DOHH2 (cell line): ENCODE results near the gene MUSTN1.

ENCODE experiments used
- H3F3A ChIP-seq: fragments of 200-600 bp; sonication (generic), shearing (Covaris generic); 2 replicates; pipeline ENCODE4 v1.6.0; 2016; ENCODE audit warnings: antibody characterized with exemption, mild to moderate bottlenecking; ENCODE audit not compliant: control insufficient read depth, insufficient read depth
- H3K27ac ChIP-seq: fragments of 200-600 bp; sonication (generic); 2 replicates; pipeline ENCODE4 v1.5.1; 2014; ENCODE audit warnings: low read depth, mild to moderate bottlenecking, low read length, moderate library complexity
- H3K27me3 ChIP-seq: fragments of 200-600 bp; sonication (generic); 2 replicates; pipeline ENCODE4 v1.6.1; 2014; ENCODE audit warnings: mild to moderate bottlenecking, low read length, mixed read lengths; ENCODE audit not compliant: control insufficient read depth
- H3K36me3 ChIP-seq: fragments of 200-600 bp; sonication (generic); 2 replicates; pipeline ENCODE4 v1.6.1; 2014; ENCODE audit warnings: mild to moderate bottlenecking, low read length, moderate library complexity, mixed read lengths; ENCODE audit not compliant: control insufficient read depth
- H3K4me1 ChIP-seq: fragments of 200-600 bp; sonication (generic); 2 replicates; pipeline ENCODE4 v1.6.1; 2014; ENCODE audit warnings: mild to moderate bottlenecking, low read length, mixed read lengths; ENCODE audit not compliant: control insufficient read depth
- H3K4me2 ChIP-seq: fragments of 200-600 bp; sonication (generic); 2 replicates; pipeline ENCODE4 v1.6.0; 2014; ENCODE audit warnings: mild to moderate bottlenecking, low read length, moderate library complexity
- H3K4me3 ChIP-seq: fragments of 200-600 bp; sonication (generic); 2 replicates; pipeline ENCODE4 v1.5.1; 2014; ENCODE audit warnings: mild to moderate bottlenecking, low read length, mixed read lengths
- H3K79me2 ChIP-seq: fragments of 200-600 bp; sonication (generic); 2 replicates; pipeline ENCODE4 v1.6.1; 2014; ENCODE audit warnings: mild to moderate bottlenecking, low read length, mixed read lengths; ENCODE audit not compliant: control insufficient read depth
- H3K9me2 ChIP-seq: fragments of 200-600 bp; sonication (generic); replicated peaks from 2 replicates; pipeline ENCODE4 v1.6.1; 2014; ENCODE audit warnings: mild to moderate bottlenecking, low read length, mixed read lengths; ENCODE audit not compliant: control insufficient read depth
- H3K9me3 ChIP-seq: fragments of 200-600 bp; sonication (generic); 2 replicates; pipeline ENCODE4 v1.6.1; 2014; ENCODE audit warnings: antibody characterized with exemption, low read length, mixed read lengths; ENCODE audit not compliant: control insufficient read depth, insufficient read depth
- H4K20me1 ChIP-seq: fragments of 200-600 bp; sonication (generic); 2 replicates; pipeline ENCODE4 v1.6.0; 2014; ENCODE audit warnings: low read depth, mild to moderate bottlenecking, antibody characterized with exemption, low read length, moderate library complexity; ENCODE audit not compliant: control insufficient read depth, insufficient read depth
- EZH2phosphoT487 ChIP-seq: fragments of 200-600 bp; sonication (generic); IDR thresholded peaks from 2 replicates; pipeline ENCODE4 v1.6.1; 2017; ENCODE audit warnings: borderline replicate concordance, mild to moderate bottlenecking, antibody characterized with exemption, low read length, moderate library complexity, mixed read lengths
- TF ChIP-seq, protein P1 (sequence below): fragments of 200-600 bp; sonication (generic); IDR thresholded peaks from one replicate; pipeline ENCODE4 v1.5.1; 2014; ENCODE audit warnings: antibody characterized with exemption, mild to moderate bottlenecking, low read depth, low read length; ENCODE audit not compliant: poor library complexity, severe bottlenecking

MUSTN1 gene

DNA sequence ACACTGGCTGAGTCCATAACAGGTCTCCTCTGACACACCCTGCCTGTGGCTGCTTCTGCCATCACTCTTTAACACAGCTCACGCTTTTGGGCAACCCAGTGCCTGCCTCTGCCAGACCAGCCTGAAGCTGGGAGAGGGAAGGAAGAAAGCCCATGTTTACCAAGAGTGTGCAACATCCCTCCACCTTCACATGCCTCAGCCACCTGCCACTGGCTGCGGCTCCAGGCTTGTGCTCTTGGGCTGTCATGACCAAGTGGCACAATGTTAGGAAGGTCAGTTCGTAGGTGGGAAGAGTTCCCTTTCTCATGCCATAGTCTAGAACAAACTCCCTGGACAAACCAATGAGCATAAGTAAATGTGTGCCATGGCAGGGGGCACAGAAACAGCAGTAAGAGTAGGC, 42.3 kb upstream of the MUSTN1 start:
- H3K9me3 ChIP-seq: no peaks in the 10 kb centered on the region
- H3K36me3 ChIP-seq: no peaks in the 10 kb centered on the region
- H3K4me1 ChIP-seq: no peaks in the 10 kb centered on the region
- no peaks in the 10 kb centered on the region for H3K27me3 ChIP-seq
- H3K27ac ChIP-seq: no peak overlapping the region
- H3K4me2 ChIP-seq: no peak overlapping the region
- no peak overlapping the region for H3K4me3 ChIP-seq
- TF ChIP-seq EZH2phosphoT487: no peak
- TF ChIP-seq, protein P1, sequence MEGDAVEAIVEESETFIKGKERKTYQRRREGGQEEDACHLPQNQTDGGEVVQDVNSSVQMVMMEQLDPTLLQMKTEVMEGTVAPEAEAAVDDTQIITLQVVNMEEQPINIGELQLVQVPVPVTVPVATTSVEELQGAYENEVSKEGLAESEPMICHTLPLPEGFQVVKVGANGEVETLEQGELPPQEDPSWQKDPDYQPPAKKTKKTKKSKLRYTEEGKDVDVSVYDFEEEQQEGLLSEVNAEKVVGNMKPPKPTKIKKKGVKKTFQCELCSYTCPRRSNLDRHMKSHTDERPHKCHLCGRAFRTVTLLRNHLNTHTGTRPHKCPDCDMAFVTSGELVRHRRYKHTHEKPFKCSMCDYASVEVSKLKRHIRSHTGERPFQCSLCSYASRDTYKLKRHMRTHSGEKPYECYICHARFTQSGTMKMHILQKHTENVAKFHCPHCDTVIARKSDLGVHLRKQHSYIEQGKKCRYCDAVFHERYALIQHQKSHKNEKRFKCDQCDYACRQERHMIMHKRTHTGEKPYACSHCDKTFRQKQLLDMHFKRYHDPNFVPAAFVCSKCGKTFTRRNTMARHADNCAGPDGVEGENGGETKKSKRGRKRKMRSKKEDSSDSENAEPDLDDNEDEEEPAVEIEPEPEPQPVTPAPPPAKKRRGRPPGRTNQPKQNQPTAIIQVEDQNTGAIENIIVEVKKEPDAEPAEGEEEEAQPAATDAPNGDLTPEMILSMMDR: no peak
- H4K20me1 ChIP-seq: no peaks in the 10 kb centered on the region; the same call in 1 of the 2 replicates
- peaks cover 6% of the 10 kb centered on the region for H3K79me2 ChIP-seq
- H3K9me2 ChIP-seq: no peaks in the 10 kb centered on the region
- no peaks in the 10 kb centered on the region for H3F3A ChIP-seq

DNA sequence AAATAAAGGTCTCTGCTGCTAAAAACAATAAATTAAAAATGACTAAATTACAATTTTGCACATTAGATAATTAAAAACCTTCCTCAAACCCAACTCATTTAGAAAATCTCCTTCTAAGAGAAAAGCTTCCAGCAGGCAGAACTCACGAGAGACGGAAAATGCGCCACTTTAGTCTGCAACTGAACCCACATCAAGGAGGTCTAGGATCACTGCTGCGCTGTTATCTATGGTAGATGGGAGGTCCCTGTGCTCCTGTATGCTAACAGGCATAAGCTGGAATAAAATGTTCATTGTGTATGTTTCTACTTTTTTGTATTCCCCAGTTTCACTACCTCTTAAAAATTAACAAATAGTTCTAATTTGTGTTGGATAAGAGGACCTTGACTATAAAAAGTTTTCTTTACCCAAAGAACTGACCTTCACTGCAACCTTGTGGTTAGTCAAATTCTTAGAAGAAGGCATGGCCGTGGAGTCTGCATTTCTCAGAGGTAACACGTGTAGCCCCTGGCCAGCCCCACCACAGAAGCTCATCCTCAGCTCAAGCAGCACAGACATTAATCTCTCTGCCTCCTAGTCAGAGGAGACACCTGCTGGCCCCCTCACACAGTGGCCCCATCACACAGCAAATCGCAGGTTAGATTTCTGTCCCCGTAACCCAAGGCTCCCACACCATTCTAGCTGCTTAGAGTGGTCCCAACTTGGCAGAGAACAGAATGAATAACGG, 40.2 kb upstream of the MUSTN1 start:
- Histone ChIP-seq H3K27me3 (no peaks in the 10 kb centered on the region), H3K4me1 (no peaks in the 10 kb centered on the region), H3K36me3 (no peaks in the 10 kb centered on the region), H3K79me2 (peaks cover 6% of the 10 kb centered on the region), H3K4me2 (no peak overlapping the region), H3K27ac (no peak overlapping the region), H3K4me3 (no peak overlapping the region), H3K9me2 (no peaks in the 10 kb centered on the region), H4K20me1 (no peaks in the 10 kb centered on the region; the same call in 1 of the 2 replicates), H3F3A (no peaks in the 10 kb centered on the region), H3K9me3 (no peaks in the 10 kb centered on the region)
- TF ChIP-seq, protein P1: no peak
- TF ChIP-seq EZH2phosphoT487: no peak

DNA sequence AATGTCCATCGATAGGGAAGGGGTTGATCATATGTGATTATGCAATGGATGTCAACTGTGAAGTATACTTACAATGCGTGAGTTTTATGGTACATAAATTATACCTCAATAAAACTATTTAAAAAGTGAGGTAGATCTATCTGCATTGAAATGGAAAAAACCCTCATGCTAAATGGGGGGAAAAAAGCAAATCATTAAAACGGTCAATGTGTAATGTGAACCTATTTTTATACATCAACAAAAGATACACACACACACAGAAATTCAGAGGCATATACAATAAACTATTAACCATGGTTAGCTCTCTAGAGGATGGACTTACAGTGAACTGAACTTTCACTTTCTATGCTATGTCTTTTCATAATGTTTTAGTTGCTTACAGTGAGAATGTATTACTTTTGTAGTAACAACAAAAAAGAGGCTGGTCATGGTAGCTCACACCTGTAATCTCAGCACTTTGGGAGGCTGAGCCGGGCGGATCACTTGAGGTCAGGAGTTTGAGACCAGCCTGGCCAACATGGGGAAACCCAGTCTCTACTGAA, 39.4 kb upstream of the MUSTN1 start:
- TF ChIP-seq, protein P1: no peak
- TF ChIP-seq EZH2phosphoT487: no peak
- no peak overlapping the region for H3K4me2 ChIP-seq
- H3K4me1 ChIP-seq: no peaks in the 10 kb centered on the region
- peaks cover 6% of the 10 kb centered on the region for H3K79me2 ChIP-seq
- no peaks in the 10 kb centered on the region; the same call in 1 of the 2 replicates for H4K20me1 ChIP-seq
- H3K9me2 ChIP-seq: no peaks in the 10 kb centered on the region
- no peaks in the 10 kb centered on the region for H3K36me3 ChIP-seq
- no peaks in the 10 kb centered on the region for H3K27me3 ChIP-seq
- H3K9me3 ChIP-seq: no peaks in the 10 kb centered on the region
- H3K4me3 ChIP-seq: no peak overlapping the region
- no peaks in the 10 kb centered on the region for H3F3A ChIP-seq
- H3K27ac ChIP-seq: no peak overlapping the region
